Neuronal stem cell (in vitro differentiated cells): ENCODE data around the gene MAGI1.

Source experiments
- DNase-seq: peaks from one replicate; pipeline ENCODE4 v3.0.0-alpha.2; 2013; ENCODE audit warnings: low spot score
- H2AFZ ChIP-seq: one replicate; pipeline ENCODE4 v1.6.1; 2013; ENCODE audit warnings: mild to moderate bottlenecking, low read length, inconsistent platforms
- H2AK5ac ChIP-seq: 2 replicates; pipeline ENCODE4 v1.6.1; 2013; ENCODE audit warnings: low read depth, mild to moderate bottlenecking, inconsistent platforms, low read length, moderate library complexity, mixed read lengths
- H2BK120ac ChIP-seq: 2 replicates; pipeline ENCODE4 v1.6.1; 2013; ENCODE audit warnings: low read depth, mild to moderate bottlenecking, inconsistent platforms, low read length, moderate library complexity, mixed read lengths
- H2BK12ac ChIP-seq: one replicate; pipeline ENCODE4 v1.6.1; 2013; ENCODE audit warnings: low read length, inconsistent platforms
- H2BK15ac ChIP-seq: 2 replicates; pipeline ENCODE4 v1.6.1; 2013; ENCODE audit warnings: mild to moderate bottlenecking, low read length, inconsistent platforms, mixed read lengths
- H2BK5ac ChIP-seq: one replicate; pipeline ENCODE4 v1.6.1; 2013; ENCODE audit warnings: inconsistent platforms, mild to moderate bottlenecking, low read length, moderate library complexity
- H3K14ac ChIP-seq: one replicate; pipeline ENCODE4 v1.6.1; 2013; ENCODE audit warnings: low read length, inconsistent platforms
- H3K18ac ChIP-seq: 2 replicates; pipeline ENCODE4 v1.6.1; 2013; ENCODE audit warnings: low read length, inconsistent platforms
- H3K23ac ChIP-seq: 2 replicates; pipeline ENCODE4 v1.6.1; 2013; ENCODE audit warnings: low read depth, mild to moderate bottlenecking, mixed read lengths, low read length, inconsistent platforms; ENCODE audit not compliant: poor library complexity
- H3K27ac ChIP-seq: replicated peaks from 3 replicates; pipeline ENCODE4 v1.5.1; 2013; ENCODE audit warnings: low read length, inconsistent platforms
- H3K27me3 ChIP-seq, 3 experiments: 2 replicates each; pipeline ENCODE4 v1.6.1; 2013; ENCODE audit warnings: low read length in 3 of 3, mild to moderate bottlenecking in 2 of 3, inconsistent platforms in 1 of 3, low read depth in 1 of 3, mixed read lengths in 1 of 3, moderate library complexity in 1 of 3; ENCODE audit not compliant: control insufficient read depth in 3 of 3, insufficient read depth in 3 of 3
- H3K36me3 ChIP-seq, 2 donors: replicated peaks in 1 of 2; 2 replicates each; pipeline ENCODE4 v1.6.1; 2013; ENCODE audit warnings: low read length in 2 of 2; ENCODE audit not compliant: control insufficient read depth in 2 of 2, insufficient read depth in 2 of 2
- H3K4ac ChIP-seq: 2 replicates; pipeline ENCODE4 v1.6.1; 2013; ENCODE audit warnings: inconsistent platforms, mild to moderate bottlenecking, low read length, moderate library complexity
- H3K4me1 ChIP-seq, 2 donors: 1 replicate in 1 of 2; 2 replicates in 1 of 2; pipeline ENCODE4 v1.6.1; 2013; ENCODE audit warnings: low read length in 2 of 2, low read depth in 1 of 2; ENCODE audit not compliant: control insufficient read depth in 2 of 2, insufficient read depth in 1 of 2
- H3K4me2 ChIP-seq: one replicate; pipeline ENCODE4 v1.6.1; 2013; ENCODE audit warnings: mild to moderate bottlenecking, low read length, inconsistent platforms; ENCODE audit not compliant: insufficient read depth, poor library complexity, severe bottlenecking
- H3K4me3 ChIP-seq, 2 donors: 2 replicates each; pipeline ENCODE4 v1.5.1; 2013; ENCODE audit warnings: low read length in 2 of 2, mild to moderate bottlenecking in 2 of 2, inconsistent platforms in 1 of 2, moderate library complexity in 1 of 2
- H3K79me1 ChIP-seq: one replicate; pipeline ENCODE4 v1.6.1; 2013; ENCODE audit warnings: low read depth, mild to moderate bottlenecking, inconsistent platforms, low read length, moderate library complexity
- H3K9ac ChIP-seq: one replicate; pipeline ENCODE4 v1.6.1; 2013; ENCODE audit warnings: mild to moderate bottlenecking, low read depth, low read length, inconsistent platforms; ENCODE audit not compliant: poor library complexity
- H3K9me3 ChIP-seq, 2 donors: replicated peaks in 1 of 2; 2 replicates each; pipeline versions ENCODE3 to v1.6.1; 2013; ENCODE audit warnings: low read length in 2 of 2, mild to moderate bottlenecking in 2 of 2, inconsistent platforms in 1 of 2, low read depth in 1 of 2, mixed read lengths in 1 of 2, moderate library complexity in 1 of 2; ENCODE audit not compliant: control insufficient read depth in 2 of 2, insufficient read depth in 1 of 2
- H4K8ac ChIP-seq: one replicate; pipeline ENCODE4 v1.6.1; 2013; ENCODE audit warnings: low read depth, mild to moderate bottlenecking, inconsistent platforms, low read length, moderate library complexity
- H4K91ac ChIP-seq: one replicate; pipeline ENCODE4 v1.6.1; 2013; ENCODE audit warnings: low read length, low read depth, mild to moderate bottlenecking, inconsistent platforms; ENCODE audit not compliant: poor library complexity
- WGBS, 2 donors: extraction: QIAGEN DNeasy Blood & Tissue Kit; methylation state at CpG; one replicate each; pipeline ENCODE4 v1.1.7; 2013; ENCODE audit warnings: missing lambda C conversion rate in 2 of 2, mixed read lengths in 1 of 2; ENCODE audit not compliant: insufficient read length in 2 of 2, insufficient replicate concordance in 1 of 2; ENCODE audit errors: extremely low coverage in 2 of 2; 5-methylcytosine and 5-hydroxymethylcytosine counted together

Gene MAGI1

DNA sequence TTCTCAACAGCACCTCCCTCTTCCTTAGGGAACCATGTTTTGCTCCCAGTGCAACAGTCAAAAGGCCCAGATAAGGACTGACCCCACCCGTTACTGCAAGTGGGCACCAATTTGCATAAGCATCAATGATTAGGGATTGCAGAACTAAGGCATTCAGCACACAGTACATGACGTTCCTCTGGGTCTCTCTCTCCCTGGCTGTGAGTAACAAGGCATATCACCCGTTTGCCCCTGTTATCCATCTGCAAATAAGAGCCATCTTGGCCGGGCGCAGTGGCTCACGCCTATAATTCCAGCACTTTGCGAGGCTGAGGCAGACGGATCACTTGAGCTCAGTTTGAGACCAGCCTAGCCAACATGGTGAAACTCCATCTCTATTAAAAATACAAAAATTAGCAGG, 18.8 kb downstream of the MAGI1 start:
- H2BK120ac ChIP-seq: no peak overlapping the region
- WGBS, 2 donors: no CpG with 5 or more reads among the region's 8 CpGs
- no peak overlapping the region for H2BK12ac ChIP-seq
- H2BK5ac ChIP-seq: no peak overlapping the region
- H3K4ac ChIP-seq: no peak overlapping the region
- H2AFZ ChIP-seq: no peak overlapping the region
- H3K9ac ChIP-seq: no peak overlapping the region
- no peak overlapping the region for H2AK5ac ChIP-seq
- no peaks in the 10 kb centered on the region for H3K36me3 ChIP-seq
- H3K9me3 ChIP-seq: no peaks in the 10 kb centered on the region
- no peak overlapping the region for H3K27ac ChIP-seq
- H3K23ac ChIP-seq: no peak overlapping the region
- H3K79me1 ChIP-seq: no peaks in the 10 kb centered on the region
- no peak overlapping the region for H4K91ac ChIP-seq
- no peaks in the 10 kb centered on the region for H3K27me3 ChIP-seq
- no peak overlapping the region for H3K18ac ChIP-seq
- H2BK15ac ChIP-seq: no peak overlapping the region
- H3K4me3 ChIP-seq: no peak overlapping the region
- H3K14ac ChIP-seq: no peak overlapping the region
- no peak overlapping the region for H3K4me2 ChIP-seq
- peaks cover 0 to 3% of the 10 kb centered on the region in 2 donors for H3K4me1 ChIP-seq
- no peak overlapping the region for H4K8ac ChIP-seq
- no peak for DNase-seq

DNA sequence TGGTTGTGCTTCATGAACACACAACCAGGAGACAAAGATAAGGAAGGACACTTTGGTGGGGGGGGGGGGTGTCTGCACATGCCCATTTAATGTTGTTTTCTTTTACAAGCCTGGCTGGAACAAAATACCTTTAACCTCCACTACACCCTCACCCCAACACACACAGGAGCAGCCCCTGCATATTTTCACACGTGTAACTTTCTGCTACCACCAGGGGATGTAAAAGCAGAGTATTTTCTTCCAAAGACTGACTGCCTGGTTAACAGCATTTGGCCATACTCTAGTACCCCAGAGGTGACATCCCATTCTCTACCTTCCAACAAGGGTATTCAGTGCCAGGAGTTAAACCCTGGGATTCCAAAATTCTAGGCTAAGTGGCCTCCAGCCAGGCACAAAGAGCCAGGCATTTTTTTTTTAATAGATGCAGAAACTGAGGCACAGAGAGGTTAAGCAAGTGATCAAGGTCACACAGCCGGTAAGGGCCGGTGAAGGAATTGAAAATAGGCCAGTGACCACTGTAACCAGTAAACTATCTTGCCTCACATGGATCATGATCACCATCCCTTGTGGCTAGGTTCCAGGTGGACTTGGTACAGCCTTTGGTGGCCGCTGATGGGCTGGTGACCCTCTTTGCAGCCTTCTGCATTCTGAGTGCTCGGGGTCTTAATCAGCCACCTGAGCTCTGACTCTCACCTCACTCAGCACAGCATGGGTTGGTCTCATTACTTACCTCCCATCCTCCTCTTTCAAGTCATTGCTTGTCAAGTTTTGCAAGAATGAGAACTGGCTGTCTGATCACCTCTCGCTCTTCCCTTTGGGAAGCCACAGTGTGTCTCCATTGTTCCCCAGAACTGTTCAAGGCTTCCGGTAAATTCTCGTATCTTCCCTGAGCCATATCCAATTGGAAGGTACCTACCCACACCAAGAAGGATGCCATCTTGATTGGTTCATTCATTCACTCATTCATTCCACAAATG, 20.4 kb downstream of the MAGI1 start:
- Histone ChIP-seq H3K9ac (no peak overlapping the region), H3K23ac (no peak overlapping the region), H2BK5ac (no peak overlapping the region), H4K8ac (no peak overlapping the region), H2AFZ (no peak overlapping the region), H3K14ac (no peak overlapping the region), H3K4me3 (no peak overlapping the region), H2BK120ac (no peak overlapping the region), H2AK5ac (no peak overlapping the region), H2BK15ac (no peak overlapping the region), H3K36me3 (no peaks in the 10 kb centered on the region), H4K91ac (no peak overlapping the region), H3K9me3 (no peaks in the 10 kb centered on the region), H3K27ac (no peak overlapping the region), H3K4ac (no peak overlapping the region), H3K79me1 (no peaks in the 10 kb centered on the region), H3K27me3 (no peaks in the 10 kb centered on the region), H3K18ac (no peak overlapping the region), H2BK12ac (no peak overlapping the region), H3K4me2 (no peak overlapping the region), H3K4me1 (peaks cover 0 to 3% of the 10 kb centered on the region in 2 donors)
- no CpG with 5 or more reads among the region's 8 CpGs for WGBS, 2 donors
- DNase-seq: no peak

DNA sequence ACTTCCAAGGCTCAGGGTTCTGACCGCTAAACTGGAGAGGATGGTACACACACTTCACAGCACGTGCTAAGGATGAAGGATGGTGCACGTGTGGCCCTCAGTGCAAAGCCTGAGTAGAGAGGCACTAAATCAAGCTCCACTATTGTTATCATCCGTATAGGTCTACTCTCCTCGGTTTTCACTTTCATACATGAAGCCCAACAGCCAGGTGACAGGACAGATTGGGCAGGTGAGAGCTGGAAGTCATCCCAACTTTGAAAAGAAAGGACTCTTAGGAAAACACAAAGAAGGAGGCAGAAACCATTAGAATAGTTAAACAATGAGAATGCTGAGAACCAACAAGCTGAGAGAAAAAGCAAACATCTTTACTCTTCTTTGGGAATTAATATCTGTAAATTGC, 21.1 kb downstream of the MAGI1 start:
- Histone ChIP-seq H4K8ac (no peak overlapping the region), H3K9me3 (no peaks in the 10 kb centered on the region), H3K27me3 (no peaks in the 10 kb centered on the region), H3K18ac (no peak overlapping the region), H3K4me2 (no peak overlapping the region), H2BK120ac (no peak overlapping the region), H3K36me3 (no peaks in the 10 kb centered on the region), H3K4ac (no peak overlapping the region), H3K79me1 (no peaks in the 10 kb centered on the region), H2AFZ (no peak overlapping the region), H3K9ac (no peak overlapping the region), H3K4me1 (peaks cover 0 to 3% of the 10 kb centered on the region in 2 donors), H3K14ac (no peak overlapping the region), H2BK12ac (no peak overlapping the region), H3K4me3 (no peak overlapping the region), H3K23ac (no peak overlapping the region), H3K27ac (no peak overlapping the region), H4K91ac (no peak overlapping the region), H2AK5ac (no peak overlapping the region), H2BK5ac (no peak overlapping the region), H2BK15ac (no peak overlapping the region)
- DNase-seq: no peak
- WGBS, 2 donors: no CpG with 5 or more reads among the region's 5 CpGs

DNA sequence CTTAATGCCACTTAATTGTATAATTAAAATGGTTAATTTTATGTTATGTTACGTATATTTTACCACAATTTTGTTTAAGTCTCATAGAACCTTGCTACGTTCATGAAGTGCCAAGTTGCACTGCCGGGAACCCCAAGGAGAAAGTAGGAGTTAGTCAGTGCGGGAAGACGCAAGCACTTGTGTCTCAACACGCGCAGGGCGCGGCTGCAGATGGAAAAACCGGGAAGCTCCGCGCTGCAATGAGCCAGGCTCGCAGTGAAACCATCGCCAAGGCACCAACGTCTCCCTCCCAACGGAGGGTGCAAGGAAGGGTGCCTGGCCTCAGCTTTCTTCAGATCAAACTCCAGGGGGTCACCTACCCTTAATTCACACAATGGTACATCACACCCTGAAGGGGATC, 21.6 kb downstream of the MAGI1 start:
- H3K18ac ChIP-seq: no peak overlapping the region
- no CpG with 5 or more reads among the region's 16 CpGs for WGBS, 2 donors
- no peak for DNase-seq
- no peak overlapping the region for H2AFZ ChIP-seq
- H2BK12ac ChIP-seq: no peak overlapping the region
- H3K36me3 ChIP-seq: no peaks in the 10 kb centered on the region
- H3K27ac ChIP-seq: no peak overlapping the region
- H2BK15ac ChIP-seq: no peak overlapping the region
- no peak overlapping the region for H3K4ac ChIP-seq
- H3K4me2 ChIP-seq: no peak overlapping the region
- H2BK120ac ChIP-seq: no peak overlapping the region
- no peak overlapping the region for H2BK5ac ChIP-seq
- H3K9ac ChIP-seq: no peak overlapping the region
- no peaks in the 10 kb centered on the region for H3K79me1 ChIP-seq
- H4K8ac ChIP-seq: no peak overlapping the region
- no peak overlapping the region for H3K14ac ChIP-seq
- peaks cover 0 to 3% of the 10 kb centered on the region in 2 donors for H3K4me1 ChIP-seq
- no peak overlapping the region for H3K23ac ChIP-seq
- H4K91ac ChIP-seq: no peak overlapping the region
- H3K9me3 ChIP-seq: no peaks in the 10 kb centered on the region
- H2AK5ac ChIP-seq: no peak overlapping the region
- H3K4me3 ChIP-seq: no peak overlapping the region
- H3K27me3 ChIP-seq: no peaks in the 10 kb centered on the region
